NCI-H1694 (cell line): ENCODE results near the gene NDST3.
"Not testable (repeated sequence)": the region's sequence is repeated elsewhere in the genome, so short reads cannot be mapped to it uniquely, and the experiment has no call there.

Experiments used
- DNase-seq: peaks from one replicate; lab custom pipeline; 2025; lab: John Stamatoyannopoulos, UW

Gene NDST3

DNA sequence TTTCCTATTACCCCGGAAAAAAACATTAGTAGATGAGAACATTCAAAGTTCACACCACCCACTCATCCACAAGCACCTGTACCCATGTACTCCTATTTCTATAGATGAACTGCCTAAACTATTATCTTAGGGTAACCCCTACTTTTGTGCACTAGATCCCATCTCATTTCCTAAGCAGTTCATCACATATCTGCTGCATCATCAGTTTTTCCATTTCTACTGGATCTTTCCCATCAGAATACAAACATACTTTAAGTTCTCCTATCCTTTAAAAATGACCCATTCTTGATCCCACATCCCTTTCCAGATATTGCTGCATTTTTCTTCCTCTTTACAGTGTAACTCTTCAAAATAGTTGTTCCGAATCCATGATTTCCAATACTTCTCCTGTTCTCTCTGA, 237.5 kb downstream of the NDST3 start:
- no peak for DNase-seq

DNA sequence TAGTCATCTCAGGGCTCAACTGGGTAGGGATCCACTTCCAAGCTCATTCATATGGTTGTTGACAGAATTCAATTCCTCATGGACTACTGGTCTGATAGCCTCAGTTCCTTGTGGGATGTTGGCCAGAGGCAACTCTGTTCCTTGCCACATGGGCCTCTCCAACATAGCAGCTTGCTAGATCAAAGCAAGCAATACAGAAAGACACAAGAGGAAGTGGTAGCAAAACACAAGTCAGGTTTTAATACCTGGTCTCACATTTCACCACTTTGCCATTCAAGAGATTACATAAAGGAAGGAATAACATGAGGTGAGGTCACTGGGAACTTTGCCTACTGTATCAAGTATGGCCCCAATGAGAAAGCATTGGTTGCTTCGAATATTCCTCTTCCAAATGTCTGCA, 239.4 kb downstream of the NDST3 start:
- no peak for DNase-seq

DNA sequence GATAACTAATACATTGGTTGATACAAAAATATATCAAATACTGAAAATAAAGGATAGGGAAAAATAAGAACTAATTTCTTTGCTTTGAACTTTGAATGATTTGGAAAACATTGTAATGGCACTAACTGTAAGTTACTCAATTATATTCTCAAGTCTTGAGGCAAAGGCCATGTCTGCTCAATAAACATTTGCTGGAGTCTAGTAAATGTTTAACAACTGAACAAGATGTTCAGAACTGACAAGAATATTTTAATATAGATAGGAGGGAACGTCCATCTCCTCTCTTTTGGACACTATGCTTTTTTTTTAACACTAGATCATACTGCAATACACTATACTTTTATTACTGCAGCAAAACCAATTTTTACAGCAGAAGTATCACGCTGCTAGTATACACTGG, 242.3 kb downstream of the NDST3 start:
- no peak for DNase-seq

DNA sequence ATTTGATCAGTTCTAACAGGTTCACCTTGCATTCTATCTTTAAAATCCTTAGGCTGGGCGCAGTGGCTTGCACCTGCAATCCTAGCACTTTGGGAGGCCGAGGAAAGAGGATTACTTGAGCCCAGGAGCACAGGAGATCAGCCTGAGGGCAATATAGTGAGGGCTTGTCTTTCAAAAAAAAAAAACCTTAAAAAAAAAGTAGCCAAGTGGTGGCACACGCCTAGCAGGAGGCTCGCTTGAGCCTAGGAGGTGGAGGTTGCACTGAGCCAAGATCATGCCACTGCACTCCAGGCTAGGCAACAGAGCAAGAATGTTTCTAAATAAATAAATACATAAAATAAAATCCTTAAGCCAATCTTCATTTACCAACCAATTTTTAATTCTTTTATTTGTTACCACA, 243.0 kb downstream of the NDST3 start:
- no peak for DNase-seq

DNA sequence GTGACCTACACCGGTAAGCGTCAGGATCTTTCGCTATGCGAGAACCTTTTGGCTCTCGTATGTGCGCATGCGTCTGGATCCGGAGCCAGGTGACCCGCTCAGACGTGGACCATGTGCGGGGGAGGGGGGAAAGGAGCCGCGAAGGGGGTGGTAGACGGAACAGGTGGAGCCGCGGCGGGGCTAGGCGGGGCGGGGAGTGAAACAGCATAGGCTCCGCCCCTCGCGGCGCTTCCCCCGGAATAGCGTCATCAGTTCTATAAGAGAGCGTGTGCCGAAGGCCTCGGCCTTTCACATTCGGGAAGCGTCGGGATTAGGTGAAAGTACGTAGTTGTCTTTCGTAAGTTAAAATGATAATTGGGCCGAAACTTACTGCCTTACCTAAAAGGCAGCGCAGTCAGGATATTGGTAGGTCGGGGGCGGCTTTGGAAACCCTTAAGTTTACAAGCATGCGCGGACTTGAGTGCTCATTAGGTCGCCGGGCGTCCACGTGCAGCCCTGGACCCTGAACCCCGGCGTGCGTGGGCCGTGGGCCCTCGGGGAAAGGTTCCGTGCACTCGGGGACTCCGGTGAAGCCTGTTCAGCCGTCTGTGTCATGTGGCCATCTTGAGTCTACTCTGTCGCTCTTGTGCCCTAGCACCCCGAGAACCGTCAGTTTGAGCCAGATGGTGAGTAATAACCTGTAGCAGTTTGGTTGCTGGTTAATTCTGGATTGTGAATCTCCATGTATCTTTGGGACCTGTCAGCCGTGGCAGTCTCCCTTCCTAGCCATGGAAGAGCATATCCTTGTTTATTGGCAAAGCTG, 244.4 kb downstream of the NDST3 start:
- peak; percentile 42 for DNase-seq

DNA sequence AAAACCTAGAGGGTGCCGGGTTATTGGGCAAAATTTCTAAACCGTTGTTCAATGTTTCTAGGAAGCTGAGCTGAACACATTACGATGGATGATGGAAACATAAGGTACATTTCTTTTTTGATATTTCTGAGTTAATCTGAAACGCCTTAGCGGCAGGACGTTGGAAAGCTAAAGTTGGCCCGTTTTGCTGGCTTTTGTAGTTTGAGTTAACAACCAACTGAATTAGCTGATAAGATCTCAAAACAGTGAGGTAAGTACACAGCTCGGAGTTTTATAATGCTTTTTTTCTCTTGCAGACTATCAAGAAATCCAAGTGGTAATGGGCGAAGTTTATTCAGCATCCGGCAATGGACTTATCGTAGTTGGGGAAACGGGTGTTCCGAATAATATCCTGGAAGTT, 245.0 kb downstream of the NDST3 start:
- no peak for DNase-seq

DNA sequence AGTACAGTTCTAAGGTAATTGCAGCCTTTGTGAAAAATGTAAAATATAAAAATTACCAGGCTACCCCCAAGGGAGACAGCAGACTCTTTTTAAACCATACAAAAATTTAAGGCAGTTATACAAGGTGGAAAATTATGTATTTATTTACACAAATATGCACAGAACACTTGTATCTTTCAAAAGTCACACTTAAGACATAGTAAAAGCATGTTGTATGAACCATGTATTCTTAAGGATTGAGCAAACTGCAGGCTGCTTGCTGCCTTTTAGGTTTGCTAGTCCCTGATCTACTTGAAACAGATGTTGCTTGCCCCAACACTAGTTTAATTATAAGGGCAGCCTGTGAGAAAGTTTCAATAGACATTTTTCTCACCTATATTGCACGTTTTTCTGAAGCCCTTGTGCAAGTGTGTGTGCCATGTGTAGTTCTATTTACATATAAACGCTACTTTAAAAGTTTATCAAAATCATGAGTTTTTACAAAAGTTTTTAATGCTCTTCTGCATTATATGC, 245.7 kb downstream of the NDST3 start:
- no peak for DNase-seq

DNA sequence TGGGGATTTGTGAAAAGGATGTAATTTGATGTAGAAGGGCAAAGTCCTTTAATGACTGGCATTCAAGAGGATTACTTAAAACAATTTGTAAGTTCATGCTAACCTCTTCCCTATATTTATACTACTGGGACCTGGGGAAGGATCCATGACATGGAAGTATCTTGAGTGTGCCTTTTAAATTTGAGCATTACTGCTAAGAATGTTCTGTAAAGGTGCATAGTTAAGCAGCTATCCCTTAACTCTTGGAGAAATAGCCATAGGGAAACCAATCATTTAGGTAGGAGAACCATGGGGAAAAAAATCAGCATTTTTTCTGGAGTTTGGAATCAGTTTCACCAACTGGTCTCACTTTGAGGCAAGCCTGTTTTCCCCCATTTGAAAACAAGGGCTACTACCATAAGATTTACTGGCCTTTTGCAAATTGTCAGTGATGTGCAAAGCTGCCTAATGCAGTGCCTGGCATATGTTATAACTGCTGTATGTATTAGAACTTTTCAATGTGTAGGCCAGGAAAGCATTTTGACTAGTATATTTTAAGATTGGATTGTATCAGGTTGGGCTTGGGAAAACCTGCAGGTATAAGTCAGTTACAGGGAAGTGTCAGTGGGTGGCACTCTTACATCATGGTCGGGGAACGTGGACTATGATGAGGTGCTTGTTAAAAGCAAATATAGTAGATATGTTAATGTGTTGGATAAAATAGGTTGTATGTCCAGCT, 246.4 kb downstream of the NDST3 start:
- peak; percentile 49 for DNase-seq

DNA sequence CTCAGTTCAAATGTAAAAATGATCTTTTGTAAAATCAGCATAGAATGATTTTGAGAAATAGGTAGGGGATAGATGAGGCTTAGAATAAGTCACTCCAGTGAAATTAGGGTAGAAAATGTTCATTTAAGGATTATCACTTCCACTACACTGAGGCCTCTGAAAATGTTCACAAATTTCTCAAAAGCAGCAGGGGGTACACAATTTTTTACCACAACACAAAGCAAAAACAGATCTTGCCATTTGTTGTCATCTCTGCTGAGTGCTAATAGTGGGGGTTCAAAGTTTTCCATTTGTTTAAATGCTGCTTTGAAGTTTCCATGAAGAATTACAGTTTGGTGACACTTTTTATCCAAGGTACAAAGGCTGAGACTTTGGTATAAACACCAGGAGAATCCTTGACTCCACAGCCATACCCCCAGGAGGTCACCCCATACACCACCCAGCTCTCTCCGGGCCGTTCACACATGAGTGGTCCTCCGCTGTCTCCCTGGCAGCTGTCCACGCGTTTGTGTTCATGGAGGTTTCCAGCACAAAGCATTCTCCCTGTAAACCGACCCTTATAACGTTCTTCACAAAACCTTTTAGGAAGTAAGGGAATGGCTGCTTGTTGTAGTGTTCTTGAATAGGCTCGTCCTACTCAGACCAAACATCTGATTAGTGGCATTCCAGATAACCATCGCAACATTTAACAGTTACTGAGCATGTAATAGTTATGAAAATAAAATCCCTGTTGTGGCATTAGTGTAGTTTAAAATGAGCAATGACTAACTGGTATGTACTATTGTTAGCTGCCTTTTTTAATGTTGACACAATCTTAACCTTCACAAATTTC, 247.5 kb downstream of the NDST3 start:
- no peak for DNase-seq

DNA sequence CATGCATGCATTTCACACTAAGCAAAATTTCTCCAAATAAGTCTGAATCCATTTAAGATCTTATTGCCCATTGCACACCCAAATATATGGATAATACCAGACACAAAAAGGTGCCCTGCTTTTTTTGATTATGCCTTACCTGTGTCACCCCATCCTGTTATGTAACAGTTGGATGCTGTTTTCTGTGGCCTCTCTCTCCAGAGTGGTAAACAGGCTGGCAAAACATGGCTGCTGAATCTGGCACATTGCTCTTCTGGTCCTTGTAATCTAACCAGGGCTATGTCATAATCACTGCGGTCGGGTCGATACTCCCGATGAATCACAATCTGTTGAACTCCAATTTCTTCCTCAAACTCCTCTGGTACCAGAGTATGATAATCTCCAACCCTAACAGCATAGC, 248.4 kb downstream of the NDST3 start:
- no peak for DNase-seq

DNA sequence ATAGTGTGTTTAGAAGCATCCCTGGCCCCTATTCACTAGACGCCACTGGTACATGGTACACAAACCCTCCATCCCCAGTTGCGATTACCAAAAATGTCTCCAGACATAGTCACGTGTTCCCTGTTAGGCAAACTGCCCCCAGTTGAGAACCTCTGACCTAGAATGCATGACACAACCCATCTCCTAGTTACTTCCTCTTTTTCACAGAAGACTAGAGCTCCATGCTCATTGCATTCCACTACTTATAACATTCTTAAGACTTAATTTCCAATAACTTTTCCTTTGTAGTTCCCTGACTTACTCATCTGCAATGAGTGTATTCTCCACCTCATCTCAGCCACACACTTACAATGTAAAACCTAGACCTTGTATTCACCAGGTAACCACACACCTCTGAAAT, 249.9 kb downstream of the NDST3 start:
- DNase-seq: no peak

DNA sequence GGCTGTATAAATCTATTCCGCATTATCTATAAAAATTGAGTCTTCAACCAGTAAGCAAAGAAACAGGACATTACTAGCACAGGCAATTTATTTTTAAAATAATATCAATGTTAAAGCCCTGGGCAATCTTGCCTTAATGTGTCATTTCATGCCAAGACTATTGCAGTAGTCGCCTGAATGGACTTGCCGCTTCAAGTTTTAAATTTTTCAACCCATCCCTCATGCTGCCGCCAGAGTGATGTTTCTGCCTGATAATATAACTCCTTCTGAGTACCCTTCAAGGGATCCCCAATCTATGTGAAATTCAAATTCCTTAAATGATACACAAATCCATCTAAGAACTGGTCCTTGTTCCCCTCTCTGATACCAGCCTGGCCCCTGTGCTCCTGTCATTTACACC, 251.6 kb downstream of the NDST3 start:
- DNase-seq: no peak

DNA sequence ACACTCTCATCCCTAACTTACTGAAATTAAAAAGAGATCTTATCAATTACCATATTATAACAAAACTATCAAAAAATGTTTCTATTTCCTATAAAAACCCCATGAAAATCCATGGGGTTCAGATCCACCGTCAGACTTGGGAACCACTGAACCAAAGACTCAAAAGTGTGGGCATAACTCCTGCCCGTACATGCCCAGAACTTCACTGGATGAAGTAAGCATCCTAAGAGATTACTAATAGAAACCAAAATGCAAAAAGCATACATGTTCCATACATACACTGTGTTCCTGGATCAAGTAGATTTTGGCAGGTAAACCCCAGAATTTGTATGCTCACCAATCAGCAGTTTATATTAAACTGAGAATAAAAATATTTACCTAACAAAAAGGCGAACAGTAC, 252.4 kb downstream of the NDST3 start:
- DNase-seq: no peak

DNA sequence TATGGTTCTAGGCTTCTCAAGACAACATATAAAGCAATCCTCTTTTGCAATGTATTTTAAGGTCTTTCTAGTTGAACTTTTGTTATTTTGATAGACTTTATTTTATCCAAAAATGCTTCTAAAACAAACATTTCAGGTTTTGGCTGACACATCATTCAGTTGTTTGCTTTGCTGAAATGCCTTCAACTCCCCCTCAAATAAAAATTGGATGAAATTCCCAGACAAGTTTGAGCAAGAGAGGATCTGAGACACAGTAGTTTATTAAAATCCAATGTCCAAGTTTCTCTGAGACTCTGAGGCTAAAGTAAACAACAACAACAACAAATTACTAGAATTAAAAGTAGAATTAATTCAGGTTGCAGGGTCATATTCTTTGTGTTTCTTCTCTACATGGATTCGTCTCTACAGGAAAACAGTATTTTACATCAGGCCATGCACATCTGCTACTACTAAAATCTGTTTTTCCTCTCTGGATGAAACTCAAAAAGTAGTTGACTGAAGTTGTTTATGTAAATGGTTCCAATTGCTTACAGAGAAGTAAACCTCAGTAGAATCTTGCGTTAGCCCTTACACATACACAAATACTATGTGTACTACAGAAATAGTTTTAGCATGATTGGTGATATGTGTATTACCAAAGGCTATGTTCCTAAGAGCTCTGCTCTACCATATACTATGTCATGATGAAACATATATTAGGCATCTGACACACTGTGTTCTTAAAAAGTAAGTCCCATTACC, 253.6 kb downstream of the NDST3 start:
- no peak for DNase-seq

DNA sequence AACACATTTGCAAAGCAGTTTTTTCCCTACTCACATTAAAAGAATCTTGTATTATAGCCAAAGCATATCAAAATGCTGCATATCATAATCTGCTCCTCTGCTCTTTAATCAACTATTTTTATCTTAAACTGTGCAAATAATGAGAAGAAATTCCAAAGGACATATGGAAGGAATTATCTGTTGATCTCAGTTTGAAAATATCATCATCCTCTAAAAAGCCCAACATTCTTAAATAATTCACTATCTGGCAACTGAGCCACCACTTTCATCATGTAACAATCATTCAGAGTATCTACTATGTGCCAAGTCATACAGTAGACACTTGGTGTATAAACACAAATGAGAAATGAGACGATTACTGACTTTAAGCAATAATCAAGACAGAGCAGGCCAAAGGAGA, 255.5 kb downstream of the NDST3 start:
- no peak for DNase-seq

DNA sequence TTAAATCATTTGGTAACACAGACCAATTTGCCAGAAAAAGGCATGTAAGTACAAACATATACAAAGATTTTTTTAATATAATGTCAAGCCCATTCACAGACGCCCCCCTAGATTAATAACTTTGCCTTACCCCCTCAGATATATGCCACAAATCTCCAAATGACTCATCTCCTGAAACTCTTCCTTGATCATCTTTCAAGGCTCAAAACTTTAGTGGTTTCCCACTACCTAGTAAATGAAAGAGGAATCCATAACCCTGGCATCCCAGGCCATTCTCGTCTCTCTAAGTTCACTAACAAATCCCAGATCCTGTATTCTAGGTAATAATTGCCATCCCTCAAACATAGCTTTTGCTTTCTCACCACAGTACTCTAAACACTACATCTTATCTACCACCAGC, 256.7 kb downstream of the NDST3 start:
- DNase-seq: no peak

DNA sequence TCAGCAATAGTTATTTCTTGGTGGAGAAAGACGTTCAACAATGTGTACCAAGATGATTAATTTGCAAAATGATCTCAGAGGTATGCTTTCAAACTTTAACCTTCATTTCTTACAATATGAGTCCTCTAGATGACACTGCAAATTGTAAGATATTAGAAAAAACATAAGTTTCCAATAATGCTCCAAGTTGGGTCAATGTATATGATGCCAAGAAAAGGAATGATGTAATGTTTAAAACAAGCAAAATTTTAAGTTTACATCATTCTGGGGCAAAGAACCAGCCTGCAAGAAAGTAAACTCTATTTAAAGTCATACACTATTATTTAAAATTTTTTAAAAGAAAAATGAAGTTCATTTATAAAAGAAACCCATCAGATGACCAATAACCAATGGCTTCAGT, 262.4 kb downstream of the NDST3 start:
- no peak for DNase-seq

DNA sequence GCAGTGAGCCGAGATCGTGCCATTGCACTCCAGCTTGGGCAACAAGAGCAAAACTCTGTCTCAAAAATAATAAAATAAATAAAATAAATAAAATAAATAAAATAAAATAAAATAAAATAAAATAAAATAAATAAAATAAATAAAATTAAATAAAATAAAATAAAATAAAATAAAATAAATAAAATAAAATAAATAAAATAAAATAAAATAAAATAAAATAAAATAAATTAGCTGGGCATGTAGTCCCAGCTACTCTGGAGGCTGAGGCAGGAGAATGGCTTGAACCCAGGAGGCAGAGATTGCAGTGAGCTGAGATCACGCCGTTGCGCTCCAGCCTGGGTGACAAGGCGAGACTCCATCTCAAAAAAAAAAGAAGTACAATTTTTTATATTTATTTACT, 265.3 kb downstream of the NDST3 start:
- DNase-seq: not testable (repeated sequence)

DNA sequence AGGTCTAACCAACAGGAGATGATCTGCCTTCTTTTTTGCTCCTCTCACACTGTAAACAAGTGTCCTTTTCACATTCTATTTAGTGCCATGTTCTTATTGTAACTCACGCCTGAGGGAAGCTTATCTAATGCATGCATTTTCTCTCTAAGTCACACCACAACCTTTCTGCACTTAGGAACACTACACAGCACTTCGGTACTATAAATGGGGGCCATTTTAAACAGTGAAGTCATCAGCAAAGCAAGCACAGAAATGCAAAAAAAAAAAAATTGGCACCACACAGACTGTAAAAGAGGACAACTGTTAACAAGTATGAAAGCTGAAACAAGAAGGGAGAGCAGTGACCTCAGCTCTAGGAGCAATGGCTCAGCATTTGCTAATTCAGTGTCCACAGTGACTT, 273.4 kb downstream of the NDST3 start:
- DNase-seq: no peak
